GM23338 (cell line): ENCODE results near the gene ZNF469. TPM values are rescaled to one million over a fixed set of nuclear protein-coding genes. Genes with fewer than 3 reads are reported as not detected.

ENCODE experiments used
- ATAC-seq: fragments of 200-7000 bp; cut with Tn5 transposase; 3 replicates; pipeline ENCODE4 v1.9.1; 2020
- DNase-seq: peaks from one replicate; pipeline ENCODE4 v3.0.0-alpha.2; 2015; ENCODE audit warnings: low spot score
- H2AFZ ChIP-seq: fragments of 200-600 bp; sonication (generic); 2 replicates; pipeline ENCODE4 v1.8.0; 2016; ENCODE audit warnings: antibody characterized with exemption, mild to moderate bottlenecking, moderate library complexity
- H3F3A ChIP-seq: fragments of 200-600 bp; sonication (generic); replicated peaks from 2 replicates; pipeline ENCODE4 v1.8.0; 2017; ENCODE audit warnings: antibody characterized with exemption, mixed run types, low read depth
- H3K27ac ChIP-seq: fragments of 200-600 bp; sonication (generic); 2 replicates; pipeline ENCODE4 v1.6.1; 2016; ENCODE audit warnings: low read depth
- H3K27me3 ChIP-seq: fragments of 200-600 bp; sonication (generic); 2 replicates; pipeline ENCODE4 v1.8.0; 2016; ENCODE audit warnings: mild to moderate bottlenecking, mixed run types, moderate library complexity; ENCODE audit not compliant: insufficient read depth
- H3K36me3 ChIP-seq: fragments of 200-600 bp; sonication (generic); 2 replicates; pipeline ENCODE4 v1.8.0; 2016; ENCODE audit warnings: mild to moderate bottlenecking; ENCODE audit not compliant: insufficient read depth
- H3K4me1 ChIP-seq: fragments of 200-600 bp; sonication (generic); 2 replicates; pipeline ENCODE4 v1.8.0; 2016; ENCODE audit warnings: mild to moderate bottlenecking, moderate library complexity; ENCODE audit not compliant: insufficient read depth
- H3K4me2 ChIP-seq: fragments of 200-600 bp; sonication (generic); 2 replicates; pipeline ENCODE4 v1.7.1; 2017; ENCODE audit warnings: mixed run types
- H3K4me3 ChIP-seq: fragments of 200-600 bp; sonication (generic); 2 replicates; pipeline ENCODE4 v1.6.1; 2016; ENCODE audit warnings: mixed run types
- H3K79me2 ChIP-seq: fragments of 200-600 bp; sonication (generic); replicated peaks from 2 replicates; pipeline ENCODE4 v1.8.0; 2017; ENCODE audit warnings: mild to moderate bottlenecking; ENCODE audit not compliant: insufficient read depth
- H3K9me2 ChIP-seq: fragments of 200-600 bp; sonication (generic); 2 replicates; pipeline ENCODE4 v1.8.0; 2017; ENCODE audit not compliant: insufficient read depth
- H4K20me1 ChIP-seq: fragments of 200-600 bp; sonication (generic); replicated peaks from 2 replicates; pipeline ENCODE4 v1.8.0; 2017; ENCODE audit warnings: mild to moderate bottlenecking; ENCODE audit not compliant: insufficient read depth
- H3K27ac Mint-ChIP-seq: 2 replicates; pipeline ENCODE4 v1.8.0; 2020; ENCODE audit warnings: inconsistent platforms, mild to moderate bottlenecking, moderate library complexity, mixed read lengths
- H3K27me3 Mint-ChIP-seq: 3 replicates; pipeline ENCODE4 v1.8.0; 2022; ENCODE audit warnings: low read depth, mild to moderate bottlenecking, moderate library complexity, mixed read lengths, inconsistent platforms; ENCODE audit not compliant: insufficient read depth, poor library complexity
- H3K36me3 Mint-ChIP-seq: 3 replicates; pipeline ENCODE4 v1.8.0; 2021; ENCODE audit warnings: low read depth, mild to moderate bottlenecking, inconsistent platforms, moderate library complexity, mixed read lengths
- H3K4me1 Mint-ChIP-seq: 3 replicates; pipeline ENCODE4 v1.8.0; 2020; ENCODE audit warnings: mild to moderate bottlenecking, inconsistent platforms, mixed read lengths
- H3K4me3 Mint-ChIP-seq: 3 replicates; pipeline ENCODE4 v1.8.0; 2021; ENCODE audit warnings: moderate library complexity, mild to moderate bottlenecking, inconsistent platforms, mixed read lengths
- H3K9me3 Mint-ChIP-seq: 3 replicates; pipeline ENCODE4 v1.8.0; 2020; ENCODE audit warnings: moderate library complexity, mild to moderate bottlenecking, inconsistent platforms, mixed read lengths
- CREB1 ChIP-seq: fragments of 250-450 bp; sonication (Bioruptor Pico); IDR thresholded peaks from 2 replicates; pipeline ENCODE4 v1.5.0; 2020; ENCODE audit warnings: low read depth, mild to moderate bottlenecking, moderate library complexity
- CTCF ChIP-seq, 2 experiments: fragments of 200-600 bp in 1 of 2; sonication (generic) in 1 of 2; conservative IDR thresholded peaks; 2 replicates each; pipeline versions ENCODE4 v1.5.1 to v1.6.1; 2016 to 2017; ENCODE audit warnings: antibody characterized with exemption in 2 of 2, low read depth in 2 of 2, mild to moderate bottlenecking in 2 of 2, moderate library complexity in 1 of 2
- EZH2 ChIP-seq: fragments of 200-600 bp; sonication (generic); IDR thresholded peaks from one replicate; pipeline ENCODE4 v1.8.0; 2017; ENCODE audit warnings: antibody characterized with exemption, mild to moderate bottlenecking, low read depth; ENCODE audit not compliant: unreplicated experiment
- EZH2phosphoT487 ChIP-seq: fragments of 200-600 bp; sonication (generic); IDR thresholded peaks from one replicate; pipeline ENCODE4 v1.8.1; 2018; ENCODE audit warnings: antibody characterized with exemption; ENCODE audit not compliant: unreplicated experiment
- JUNB ChIP-seq: IDR thresholded peaks from one replicate; pipeline ENCODE4 v1.6.1; 2016; ENCODE audit warnings: antibody characterized with exemption; ENCODE audit not compliant: unreplicated experiment
- NANOG ChIP-seq: IDR thresholded peaks from 2 replicates; pipeline ENCODE4 v1.6.1; 2016; ENCODE audit warnings: antibody characterized with exemption, borderline replicate concordance
- POLR2AphosphoS5 ChIP-seq: IDR thresholded peaks from 2 replicates; pipeline ENCODE4 v1.6.1; 2016; ENCODE audit warnings: antibody characterized with exemption, low read depth
- STAT1 ChIP-seq: IDR thresholded peaks from one replicate; pipeline ENCODE4 v1.6.1; 2016; ENCODE audit warnings: antibody characterized with exemption; ENCODE audit not compliant: unreplicated experiment
- ZNF114 ChIP-seq: fragments of 250-450 bp; sonication (Bioruptor Pico); IDR thresholded peaks from 2 replicates; pipeline ENCODE4 v1.5.0; 2020; ENCODE audit warnings: mild to moderate bottlenecking, moderate library complexity
- ZNF331 ChIP-seq: fragments of 250-450 bp; sonication (Bioruptor Pico); IDR thresholded peaks from 2 replicates; pipeline ENCODE4 v1.5.0; 2020; ENCODE audit warnings: low read depth, mild to moderate bottlenecking, moderate library complexity
- ZNF462 ChIP-seq: fragments of 250-450 bp; sonication (Bioruptor Pico); IDR thresholded peaks from 2 replicates; pipeline ENCODE4 v1.5.0; 2020; ENCODE audit warnings: mild to moderate bottlenecking, moderate library complexity
- polyA plus RNA-seq: library from polyadenylated mRNA; unstranded; fragments of >200 nt; fragmentation: Nextera tagmentation; extraction: Ambion mirVana; gene quantifications from 2 replicates; pipeline ENCODE4 v1.2.1, GENCODE V29; 2016
- total RNA-seq: library from RNA; depleted of rRNA; stranded (reverse); fragments of >200 nt; shearing (Covaris generic); gene quantifications from 2 replicates; pipeline ENCODE4 v1.2.3, GENCODE V29; 2014

The ZNF469 gene
- total and polyA plus RNA-seq, 2 experiments from 2014 or later: 0.23 to 1.9 TPM

- TF ChIP-seq CTCF (conservative IDR thresholded peaks at IDR 0.05; ENCODE audit: low read depth in 2 of 2) (no peak), NANOG (no peak), JUNB (no peak), ZNF114 (CRISPR knock-in tag) (no peak), STAT1 (no peak)
Measured at GRCh38 chr16:88393571-88393970, 10.8 kb downstream of the ZNF469 start (continued).

- H3K4me1 Mint-ChIP-seq: no peaks in the 10 kb centered on the region
- H3K27me3 Mint-ChIP-seq: peaks cover 10% of the 10 kb centered on the region
- Histone ChIP-seq H3K4me1 (no peaks in the 10 kb centered on the region), H3K79me2 (no peaks in the 10 kb centered on the region), H3K4me3 (no peak overlapping the region), H3K9me2 (no peaks in the 10 kb centered on the region), H3K4me2 (no peak overlapping the region), H2AFZ (no peak overlapping the region), H3K36me3 (no peaks in the 10 kb centered on the region), H3K27me3 (no peaks in the 10 kb centered on the region), H3K27ac (no peak overlapping the region), H3F3A (no peaks in the 10 kb centered on the region), H4K20me1 (no peaks in the 10 kb centered on the region)
- H3K9me3 Mint-ChIP-seq: peaks cover 19% of the 10 kb centered on the region
- ATAC-seq: no peak
- TF ChIP-seq EZH2 (no peak), ZNF462 (CRISPR knock-in tag) (no peak), EZH2phosphoT487 (no peak), STAT1 (no peak), ZNF331 (CRISPR knock-in tag) (no peak), POLR2AphosphoS5 (no peak), CREB1 (no peak)
- no peak overlapping the region for H3K27ac Mint-ChIP-seq
- no peak for DNase-seq
- peaks cover 9% of the 10 kb centered on the region; the same call in 2 of the 3 replicates for H3K36me3 Mint-ChIP-seq
- no peak overlapping the region for H3K4me3 Mint-ChIP-seq
Measured at GRCh38 chr16:88394426-88394825, 11.7 kb downstream of the ZNF469 start.
